H1 (cell line): ENCODE measurements around the gene UGT1A3. TPM values are rescaled to one million over a fixed set of nuclear protein-coding genes. Genes with fewer than 3 reads are reported as not detected.

Experiments
- TAF1 ChIP-seq: IDR thresholded peaks from 2 replicates; pipeline ENCODE4 v1.6.1; 2011; ENCODE audit warnings: mild to moderate bottlenecking, low read depth, low read length
- polyA plus RNA-seq, 7 experiments: library from polyadenylated mRNA; depleted of rRNA in 3 of 7; stranded (reverse) in 5 of 7; unstranded in 2 of 7; fragments of >200 nt in 5 of 7; fragments of 200-250 nt in 2 of 7; gene quantifications; 1 replicate in 5 of 7; 2 replicates in 1 of 7; 4 replicates in 1 of 7; pipeline versions ENCODE4 v1.2.1 to v1.2.3, GENCODE V29; 2011 to 2013; ENCODE audit warnings: missing spikeins in 2 of 7, mixed read lengths in 2 of 7
- total RNA-seq: library from RNA; stranded (reverse); fragmentation: NEBNext Ultra II Directional; extraction: Animal tissue kit (Norgen Biotek cat#: 25700); gene quantifications from 2 replicates; pipeline ENCODE4 v1.2.1, GENCODE V29; 2021

UGT1A3 gene
- total and polyA plus RNA-seq, 2 of the 8 experiments (the other 6 are each of a cell fraction or from before 2014, with no cell fraction given) = not detected

DNA sequence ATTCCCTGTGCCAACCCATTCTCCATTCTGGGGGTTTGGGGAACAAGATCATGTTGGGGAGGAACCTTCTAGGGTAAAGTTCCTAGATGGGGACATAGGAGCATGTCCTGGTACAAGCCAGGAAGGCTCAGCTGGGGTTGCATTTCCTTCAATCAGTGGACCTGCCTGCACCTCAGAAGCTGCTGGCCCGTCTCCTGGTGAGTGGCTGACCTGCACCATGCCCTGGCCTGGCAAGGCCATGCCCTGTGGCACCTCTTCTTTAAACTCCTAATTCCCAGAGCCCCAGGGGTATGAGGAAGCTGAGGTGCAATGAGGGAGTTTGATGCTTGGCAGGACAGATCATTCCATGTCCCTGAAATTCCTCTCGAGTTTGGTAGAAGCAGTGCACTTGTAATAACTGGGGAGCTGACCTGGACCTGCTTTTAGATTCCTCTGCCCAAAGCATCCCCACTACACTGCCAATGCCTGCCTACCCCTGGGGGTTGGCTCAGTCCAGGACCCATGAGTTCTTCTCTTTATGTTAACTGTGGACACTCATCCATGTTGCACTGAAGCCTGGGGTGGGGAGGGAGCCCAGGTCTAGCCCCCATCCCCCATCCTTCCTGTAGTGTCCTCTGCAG is 74.6 kb downstream of the UGT1A3 start (continued):
- TF ChIP-seq TAF1 = no peak
